ENCODE results near the gene WNK1. TPM values are rescaled to one million over a fixed set of nuclear protein-coding genes. Genes with fewer than 3 reads are reported as not detected.

Gene WNK1
- total and polyA plus RNA-seq, 2 of the 8 experiments (the other 6 are each of a cell fraction or from before 2014, with no cell fraction given), result 88.2 to 157 TPM

DNA sequence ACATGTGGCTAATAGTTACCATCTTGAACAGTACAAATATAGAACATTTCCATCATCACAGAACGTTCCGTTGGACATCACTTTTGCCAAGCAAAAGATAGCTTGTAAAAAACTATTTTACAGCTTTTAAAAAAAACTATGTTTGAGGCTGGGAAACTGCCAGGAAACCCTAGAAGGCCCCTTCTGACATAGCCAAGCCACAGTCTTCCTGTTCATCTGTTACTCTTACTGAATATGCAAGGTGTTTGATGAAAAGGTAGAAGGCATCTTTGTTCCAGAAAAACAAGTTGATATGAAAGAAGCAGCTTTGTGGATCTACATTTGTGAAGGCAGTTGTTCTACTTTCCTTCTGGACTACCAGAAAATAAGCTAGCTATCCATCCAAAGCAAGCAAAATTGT, 23.6 kb upstream of the WNK1 start:
- Histone ChIP-seq H3K23ac (ENCODE audit: insufficient read length) (no peak overlapping the region), H2AFZ (ENCODE audit: low read length) (no peak overlapping the region)
- POLR2A ChIA-PET (ENCODE audit: partially characterized antibody), result interaction anchor here (1.7 kb wide), 1 partner anchor 16 kb away, joined by 4 read pairs; no protein-coding TSS in a partner anchor
- TF ChIP-seq RNF2 (IDR thresholded peaks at IDR 0.05; ENCODE audit: borderline replicate concordance, low read depth, low read length, missing control alignments, poor library complexity, severe bottlenecking) (no peak), TAF7 (optimal IDR thresholded peaks at IDR 0.05; ENCODE audit: borderline replicate concordance, low read depth, low read length) (no peak), MAFK (IDR thresholded peaks at IDR 0.05; ENCODE audit: low read depth, low read length) (no peak), CBX5 (IDR thresholded peaks at IDR 0.05; ENCODE audit: low read depth, low read length) (no peak), RFX5 (IDR thresholded peaks at IDR 0.05; ENCODE audit: borderline replicate concordance, low read depth, low read length) (no peak), HDAC2 (IDR thresholded peaks at IDR 0.05; ENCODE audit: borderline replicate concordance in 1 of 2, low read depth in 2 of 2, low read length in 2 of 2) (no peak)
- TF ChIP-seq, protein P1, sequence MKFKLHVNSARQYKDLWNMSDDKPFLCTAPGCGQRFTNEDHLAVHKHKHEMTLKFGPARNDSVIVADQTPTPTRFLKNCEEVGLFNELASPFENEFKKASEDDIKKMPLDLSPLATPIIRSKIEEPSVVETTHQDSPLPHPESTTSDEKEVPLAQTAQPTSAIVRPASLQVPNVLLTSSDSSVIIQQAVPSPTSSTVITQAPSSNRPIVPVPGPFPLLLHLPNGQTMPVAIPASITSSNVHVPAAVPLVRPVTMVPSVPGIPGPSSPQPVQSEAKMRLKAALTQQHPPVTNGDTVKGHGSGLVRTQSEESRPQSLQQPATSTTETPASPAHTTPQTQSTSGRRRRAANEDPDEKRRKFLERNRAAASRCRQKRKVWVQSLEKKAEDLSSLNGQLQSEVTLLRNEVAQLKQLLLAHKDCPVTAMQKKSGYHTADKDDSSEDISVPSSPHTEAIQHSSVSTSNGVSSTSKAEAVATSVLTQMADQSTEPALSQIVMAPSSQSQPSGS (IDR thresholded peaks at IDR 0.05; ENCODE audit: low read length), result no peak
- TF ChIP-seq, protein P2, sequence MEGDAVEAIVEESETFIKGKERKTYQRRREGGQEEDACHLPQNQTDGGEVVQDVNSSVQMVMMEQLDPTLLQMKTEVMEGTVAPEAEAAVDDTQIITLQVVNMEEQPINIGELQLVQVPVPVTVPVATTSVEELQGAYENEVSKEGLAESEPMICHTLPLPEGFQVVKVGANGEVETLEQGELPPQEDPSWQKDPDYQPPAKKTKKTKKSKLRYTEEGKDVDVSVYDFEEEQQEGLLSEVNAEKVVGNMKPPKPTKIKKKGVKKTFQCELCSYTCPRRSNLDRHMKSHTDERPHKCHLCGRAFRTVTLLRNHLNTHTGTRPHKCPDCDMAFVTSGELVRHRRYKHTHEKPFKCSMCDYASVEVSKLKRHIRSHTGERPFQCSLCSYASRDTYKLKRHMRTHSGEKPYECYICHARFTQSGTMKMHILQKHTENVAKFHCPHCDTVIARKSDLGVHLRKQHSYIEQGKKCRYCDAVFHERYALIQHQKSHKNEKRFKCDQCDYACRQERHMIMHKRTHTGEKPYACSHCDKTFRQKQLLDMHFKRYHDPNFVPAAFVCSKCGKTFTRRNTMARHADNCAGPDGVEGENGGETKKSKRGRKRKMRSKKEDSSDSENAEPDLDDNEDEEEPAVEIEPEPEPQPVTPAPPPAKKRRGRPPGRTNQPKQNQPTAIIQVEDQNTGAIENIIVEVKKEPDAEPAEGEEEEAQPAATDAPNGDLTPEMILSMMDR (IDR thresholded peaks at IDR 0.05; ENCODE audit: control extremely low read depth in 1 of 3, insufficient read depth in 1 of 3, low read depth in 1 of 3, low read length in 3 of 3), result no peak

More for the DNA sequence above, 23.6 kb upstream of the WNK1 start:
- no peak overlapping the region for H2BK5ac ChIP-seq (ENCODE audit: low read depth, low read length)
- no peaks in the 10 kb centered on the region for H3K36me3 ChIP-seq (ENCODE audit: control insufficient read depth in 2 of 4, insufficient read depth in 4 of 4, low read length in 3 of 4)
- H2BK12ac ChIP-seq (ENCODE audit: low read depth, low read length), result no peak overlapping the region
- H4K91ac ChIP-seq (replicated peaks; ENCODE audit: insufficient read length, low read length), result no peak overlapping the region
- H3K9me3 ChIP-seq (ENCODE audit: insufficient read depth in 2 of 2, low read depth in 1 of 2, low read length in 1 of 2), result no peaks in the 10 kb centered on the region
- H4K20me1 ChIP-seq (replicated peaks in 1 of 2; ENCODE audit: control insufficient read depth in 1 of 2, insufficient read depth in 2 of 2, low read length in 2 of 2), result no peaks in the 10 kb centered on the region
- H3K79me1 ChIP-seq (ENCODE audit: low read depth, low read length), result no peaks in the 10 kb centered on the region
- no peak overlapping the region for H2BK120ac ChIP-seq (replicated peaks; ENCODE audit: low read depth, low read length)
- CTCF ChIA-PET (ENCODE audit: partially characterized antibody), result interaction anchor here (0.9 to 2.9 kb wide), 2 partner anchors 23 to 114 kb away, joined by 3 to 11 read pairs; partner anchors contain the start of gene WNK1
- no peak overlapping the region for H3K4me2 ChIP-seq (ENCODE audit: insufficient read depth in 1 of 2, low read depth in 2 of 2, low read length in 2 of 2)
- no peak overlapping the region for H3K14ac ChIP-seq (ENCODE audit: insufficient read length)
- H4K5ac ChIP-seq (ENCODE audit: insufficient read length, low read depth, low read length), result no peak overlapping the region
- DNase-seq (ENCODE audit: low read depth in 1 of 2, low spot score in 2 of 2) (no peak), FAIRE-seq (no peak)
- no peaks in the 10 kb centered on the region for H3K79me2 ChIP-seq (ENCODE audit: control insufficient read depth in 1 of 2, insufficient read depth in 2 of 2, low read length in 2 of 2)
- H3K27me3 ChIP-seq (replicated peaks in 1 of 4; ENCODE audit: control insufficient read depth in 3 of 4, extremely low read depth in 1 of 4, insufficient read depth in 3 of 4, low read length in 3 of 4), result no peaks in the 10 kb centered on the region
- H3K4me1 ChIP-seq (replicated peaks in 1 of 4; ENCODE audit: control insufficient read depth in 3 of 4, insufficient read depth in 4 of 4, low read length in 3 of 4), result peaks cover 0 to 3% (median 0%) of the 10 kb centered on the region in 4 experiments; a peak in 2 of 7 replicates
- H4K8ac ChIP-seq (ENCODE audit: extremely low read depth, insufficient read depth, low read length), result no peak overlapping the region
- H3K56ac ChIP-seq (replicated peaks; ENCODE audit: insufficient read length, low read depth, low read length), result no peak overlapping the region
- H3K4me3 ChIP-seq (ENCODE audit: extremely low read depth in 1 of 4, insufficient read depth in 2 of 4, low read depth in 3 of 4, low read length in 4 of 4), result no peak overlapping the region
- H2AK5ac ChIP-seq (ENCODE audit: low read depth, low read length), result no peak overlapping the region
- H3K18ac ChIP-seq (ENCODE audit: extremely low read depth, low read length), result no peak overlapping the region
- 85% methylated on average over 2 of the region's 2 CpGs; no CpG with 5 or more reads in 1 of the 2 experiments for WGBS, 2 experiments (ENCODE audit: extremely low coverage in 1 of 2, insufficient coverage in 1 of 2, insufficient read length in 1 of 2, insufficient replicate concordance in 2 of 2, low coverage in 1 of 2, low lambda C conversion rate in 2 of 2, missing lambda C conversion rate in 1 of 2)
- no peak overlapping the region for H3K27ac ChIP-seq (ENCODE audit: low read depth, low read length)
- H3K9ac ChIP-seq (replicated peaks in 1 of 4; ENCODE audit: extremely low read depth in 1 of 4, low read depth in 3 of 4, low read length in 3 of 4), result no peak overlapping the region
- H2BK15ac ChIP-seq (ENCODE audit: low read length), result no peak overlapping the region
- no peak overlapping the region for H2BK20ac ChIP-seq (ENCODE audit: low read length)
- no peaks in the 10 kb centered on the region for H3K23me2 ChIP-seq (ENCODE audit: low read depth, low read length)
- H3K4ac ChIP-seq (replicated peaks; ENCODE audit: insufficient read length, low read depth, low read length), result no peak overlapping the region

All from H1 (cell line).